Stimulated activated memory B cell treated with anti-CD40 and anti-IgM and Interleukin-4, amounts not matched to agents 10 μg/mL and 1 μg/mL and 100 μg/mL, for 72 hours (primary cell): ENCODE measurements around the gene AJAP1.

Experiments used
- ATAC-seq: fragments of 150-1000 bp; cut with Tn5 transposase; 2 replicates; pipeline ENCODE4 v1.10.0; 2021
- H3K27ac Mint-ChIP-seq: one replicate; pipeline ENCODE4 v1.8.0; 2022; ENCODE audit warnings: mild to moderate bottlenecking, mixed read lengths
- H3K27me3 Mint-ChIP-seq: one replicate; pipeline ENCODE4 v1.8.0; 2022; ENCODE audit warnings: mixed read lengths
- H3K36me3 Mint-ChIP-seq: one replicate; pipeline ENCODE4 v1.8.0; 2022; ENCODE audit warnings: mixed read lengths
- H3K4me1 Mint-ChIP-seq: one replicate; pipeline ENCODE4 v1.8.0; 2022; ENCODE audit warnings: mixed read lengths
- H3K4me3 Mint-ChIP-seq: one replicate; pipeline ENCODE4 v1.8.0; 2022; ENCODE audit warnings: mild to moderate bottlenecking, moderate library complexity, mixed read lengths
- H3K9me3 Mint-ChIP-seq: one replicate; pipeline ENCODE4 v1.8.0; 2022; ENCODE audit warnings: mixed read lengths

AJAP1 gene

GRCh38 chr1:4624801-4625200 lies 29.6 kb upstream of the AJAP1 start:
- H3K27ac Mint-ChIP-seq = no peak overlapping the region
- H3K27me3 Mint-ChIP-seq = peaks cover 10% of the 10 kb centered on the region
- H3K4me3 Mint-ChIP-seq = no peak overlapping the region
- no peaks in the 10 kb centered on the region for H3K9me3 Mint-ChIP-seq
- H3K4me1 Mint-ChIP-seq = no peaks in the 10 kb centered on the region
- H3K36me3 Mint-ChIP-seq = no peaks in the 10 kb centered on the region
- no peak for ATAC-seq

DNA sequence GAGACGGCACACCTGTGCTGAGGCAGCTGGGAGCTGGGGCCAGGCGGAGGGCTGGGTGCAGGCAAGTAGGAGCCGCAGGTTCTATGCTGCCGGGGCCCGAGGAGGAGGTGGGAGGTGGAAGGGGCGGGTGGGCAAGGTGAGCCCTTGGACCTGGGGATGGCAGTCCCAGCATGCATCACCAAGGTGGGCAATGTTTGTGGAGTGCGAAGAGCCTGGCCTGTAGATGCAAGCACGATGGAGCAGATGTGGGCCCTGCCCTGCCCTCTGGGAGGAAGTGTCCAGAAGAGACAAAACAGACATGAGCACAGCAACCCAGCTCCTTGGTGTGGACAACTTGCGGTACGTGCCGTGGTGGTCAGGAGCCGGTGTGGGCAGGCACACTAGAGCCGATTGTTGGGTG lies 28.3 kb upstream of the AJAP1 start:
- Mint-ChIP-seq H3K27ac (no peak overlapping the region), H3K4me1 (no peaks in the 10 kb centered on the region), H3K36me3 (no peaks in the 10 kb centered on the region), H3K9me3 (no peaks in the 10 kb centered on the region), H3K4me3 (no peak overlapping the region), H3K27me3 (peaks cover 10% of the 10 kb centered on the region)
- no peak for ATAC-seq

GRCh38 chr1:4626560-4627319 lies 27.7 kb upstream of the AJAP1 start:
- Mint-ChIP-seq H3K4me1 (no peaks in the 10 kb centered on the region), H3K36me3 (no peaks in the 10 kb centered on the region), H3K27me3 (peaks cover 13% of the 10 kb centered on the region), H3K9me3 (no peaks in the 10 kb centered on the region), H3K4me3 (no peak overlapping the region), H3K27ac (no peak overlapping the region)
- ATAC-seq = no peak

- ATAC-seq = no peak
- no peak overlapping the region for H3K27ac Mint-ChIP-seq
- no peaks in the 10 kb centered on the region for H3K9me3 Mint-ChIP-seq
- H3K4me3 Mint-ChIP-seq = no peak overlapping the region
- H3K27me3 Mint-ChIP-seq = peaks cover 19% of the 10 kb centered on the region
- H3K36me3 Mint-ChIP-seq = no peaks in the 10 kb centered on the region
- H3K4me1 Mint-ChIP-seq = no peaks in the 10 kb centered on the region
Measured at GRCh38 chr1:4627353-4627752, 27.1 kb upstream of the AJAP1 start.

- H3K36me3 Mint-ChIP-seq = no peaks in the 10 kb centered on the region
- no peak overlapping the region for H3K4me3 Mint-ChIP-seq
- H3K27me3 Mint-ChIP-seq = peaks cover 20% of the 10 kb centered on the region
- H3K4me1 Mint-ChIP-seq = no peaks in the 10 kb centered on the region
- no peak overlapping the region for H3K27ac Mint-ChIP-seq
- no peak for ATAC-seq
- H3K9me3 Mint-ChIP-seq = no peaks in the 10 kb centered on the region
Measured at GRCh38 chr1:4628992-4629391, 25.4 kb upstream of the AJAP1 start.

DNA sequence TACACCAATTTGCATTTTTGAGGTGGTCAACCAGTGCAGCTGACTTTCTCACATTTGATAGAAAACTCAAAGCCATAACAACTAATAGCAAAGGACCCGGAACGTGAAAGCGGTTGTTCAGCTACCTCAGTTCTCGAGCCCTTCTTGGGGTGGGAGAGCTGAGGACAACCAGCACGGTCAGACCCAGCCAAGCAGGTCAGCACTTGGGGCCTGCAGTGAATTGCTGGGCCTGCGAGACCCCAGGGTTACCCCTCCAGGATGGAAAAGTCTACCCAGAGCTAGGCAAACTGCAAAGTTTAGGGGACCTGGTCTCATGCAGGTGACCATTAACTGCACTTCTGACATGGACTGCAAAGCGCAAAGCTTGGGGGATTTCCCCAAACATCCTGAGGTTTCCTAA lies 23.8 kb upstream of the AJAP1 start:
- no peaks in the 10 kb centered on the region for H3K9me3 Mint-ChIP-seq
- no peak overlapping the region for H3K4me3 Mint-ChIP-seq
- H3K4me1 Mint-ChIP-seq = no peaks in the 10 kb centered on the region
- no peak overlapping the region for H3K27ac Mint-ChIP-seq
- H3K36me3 Mint-ChIP-seq = no peaks in the 10 kb centered on the region
- no peak for ATAC-seq
- H3K27me3 Mint-ChIP-seq = peaks cover 20% of the 10 kb centered on the region

GRCh38 chr1:4631321-4631720 lies 23.1 kb upstream of the AJAP1 start:
- ATAC-seq = no peak
- no peaks in the 10 kb centered on the region for H3K36me3 Mint-ChIP-seq
- H3K4me3 Mint-ChIP-seq = no peak overlapping the region
- no peak overlapping the region for H3K27ac Mint-ChIP-seq
- H3K27me3 Mint-ChIP-seq = peaks cover 25% of the 10 kb centered on the region
- no peaks in the 10 kb centered on the region for H3K9me3 Mint-ChIP-seq
- H3K4me1 Mint-ChIP-seq = no peaks in the 10 kb centered on the region

- Mint-ChIP-seq H3K4me1 (peaks cover 4% of the 10 kb centered on the region), H3K27ac (no peak overlapping the region), H3K27me3 (peaks cover 31% of the 10 kb centered on the region), H3K4me3 (no peak overlapping the region), H3K36me3 (no peaks in the 10 kb centered on the region), H3K9me3 (no peaks in the 10 kb centered on the region)
- no peak for ATAC-seq
Measured at GRCh38 chr1:4633346-4633745, 21.1 kb upstream of the AJAP1 start.

DNA sequence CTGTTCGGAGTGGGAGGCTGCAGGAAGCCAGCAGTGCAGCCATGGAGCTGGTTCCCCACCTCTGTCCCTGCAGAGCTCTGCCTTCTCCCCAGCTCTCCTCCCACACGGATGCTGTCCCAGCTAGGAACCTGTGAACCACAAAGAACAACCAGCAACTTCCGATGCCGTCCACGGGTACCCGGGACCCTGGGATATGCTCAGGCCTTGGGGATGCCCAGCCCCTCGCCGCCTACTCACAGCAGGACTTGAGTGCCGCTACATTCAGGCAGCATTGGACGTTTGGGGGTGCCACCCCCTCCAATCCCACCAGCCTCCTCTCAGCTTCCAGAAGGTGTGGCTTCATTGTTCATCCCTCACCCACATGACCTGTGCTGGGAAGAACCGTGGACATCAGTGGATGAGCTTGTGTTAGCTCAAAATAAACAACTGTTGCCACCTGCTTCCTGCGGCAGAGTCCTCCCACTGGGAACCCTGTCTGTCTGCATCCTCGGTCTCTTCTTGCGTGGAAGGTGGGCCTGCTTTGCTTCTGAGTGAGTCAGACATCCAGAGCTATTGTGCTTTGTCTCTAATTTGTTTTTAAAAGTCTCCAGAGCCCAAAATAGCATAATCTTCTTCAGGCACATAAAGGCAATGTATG lies 20.1 kb upstream of the AJAP1 start:
- Mint-ChIP-seq H3K9me3 (no peaks in the 10 kb centered on the region), H3K4me1 (peaks cover 7% of the 10 kb centered on the region), H3K27ac (no peak overlapping the region), H3K27me3 (peaks cover 26% of the 10 kb centered on the region), H3K4me3 (no peak overlapping the region), H3K36me3 (no peaks in the 10 kb centered on the region)
- no peak for ATAC-seq

- no peaks in the 10 kb centered on the region for H3K9me3 Mint-ChIP-seq
- H3K27me3 Mint-ChIP-seq = peaks cover 29% of the 10 kb centered on the region
- peaks cover 7% of the 10 kb centered on the region for H3K4me1 Mint-ChIP-seq
- no peak for ATAC-seq
- H3K36me3 Mint-ChIP-seq = no peaks in the 10 kb centered on the region
- no peak overlapping the region for H3K4me3 Mint-ChIP-seq
- H3K27ac Mint-ChIP-seq = no peak overlapping the region
Measured at GRCh38 chr1:4634793-4635406, 19.5 kb upstream of the AJAP1 start.

- Mint-ChIP-seq H3K9me3 (no peaks in the 10 kb centered on the region), H3K36me3 (no peaks in the 10 kb centered on the region), H3K27ac (no peak overlapping the region), H3K4me3 (no peak overlapping the region), H3K27me3 (peaks cover 38% of the 10 kb centered on the region), H3K4me1 (peaks cover 7% of the 10 kb centered on the region)
- ATAC-seq = no peak
Measured at GRCh38 chr1:4636186-4636585, 18.2 kb upstream of the AJAP1 start.

DNA sequence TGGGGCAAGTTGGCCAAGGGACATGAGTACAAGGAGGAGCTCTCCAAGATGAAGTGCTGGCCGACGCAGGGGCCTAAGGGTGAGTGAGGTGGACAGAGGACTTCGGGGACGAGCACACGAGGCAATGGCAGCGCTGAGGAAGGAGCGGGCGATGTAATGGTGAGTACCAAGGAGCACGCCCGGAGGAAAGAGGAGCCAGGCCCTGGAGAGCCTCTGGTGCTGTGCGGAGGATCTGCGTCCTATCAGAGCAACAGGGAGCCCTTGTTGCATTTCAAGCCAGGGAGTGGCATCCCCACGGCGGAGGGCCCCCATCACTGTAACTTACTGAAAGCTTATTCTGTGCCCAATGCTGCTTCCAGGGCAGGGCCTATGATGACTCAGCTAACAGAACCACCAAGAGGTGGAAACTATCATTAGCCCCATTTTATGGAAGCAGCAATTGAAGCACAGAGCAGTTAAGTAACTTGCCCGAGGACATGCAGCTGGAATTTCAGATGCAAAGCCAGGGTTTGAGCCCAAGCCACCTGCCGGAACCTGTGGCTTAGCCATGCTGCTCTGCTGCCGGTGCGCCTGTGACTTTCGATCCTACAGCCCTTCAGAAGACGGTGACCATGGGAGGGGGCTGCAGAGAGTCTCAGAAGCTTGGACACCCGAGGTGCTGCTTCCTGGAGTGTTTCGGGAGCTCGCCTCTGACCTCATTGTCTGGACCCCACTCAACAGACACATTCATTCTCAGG lies 17.6 kb upstream of the AJAP1 start:
- Mint-ChIP-seq H3K27me3 (peaks cover 35% of the 10 kb centered on the region), H3K27ac (no peak overlapping the region)
- ATAC-seq = no peak

GRCh38 chr1:4637616-4638344 lies 16.6 kb upstream of the AJAP1 start:
- Mint-ChIP-seq H3K4me1 (peaks cover 7% of the 10 kb centered on the region), H3K27me3 (peaks cover 37% of the 10 kb centered on the region), H3K4me3 (no peak overlapping the region), H3K36me3 (no peaks in the 10 kb centered on the region), H3K27ac (no peak overlapping the region), H3K9me3 (no peaks in the 10 kb centered on the region)
- ATAC-seq = no peak

More for the DNA sequence above, 17.6 kb upstream of the AJAP1 start:
- Mint-ChIP-seq H3K9me3 (no peaks in the 10 kb centered on the region), H3K4me3 (no peak overlapping the region), H3K4me1 (peaks cover 7% of the 10 kb centered on the region), H3K36me3 (no peaks in the 10 kb centered on the region)

GRCh38 chr1:4638345-4638729 lies 16.1 kb upstream of the AJAP1 start:
- Mint-ChIP-seq H3K27me3 (peaks cover 43% of the 10 kb centered on the region), H3K36me3 (no peaks in the 10 kb centered on the region), H3K4me3 (no peak overlapping the region), H3K27ac (no peak overlapping the region), H3K4me1 (peaks cover 7% of the 10 kb centered on the region), H3K9me3 (no peaks in the 10 kb centered on the region)
- no peak for ATAC-seq

DNA sequence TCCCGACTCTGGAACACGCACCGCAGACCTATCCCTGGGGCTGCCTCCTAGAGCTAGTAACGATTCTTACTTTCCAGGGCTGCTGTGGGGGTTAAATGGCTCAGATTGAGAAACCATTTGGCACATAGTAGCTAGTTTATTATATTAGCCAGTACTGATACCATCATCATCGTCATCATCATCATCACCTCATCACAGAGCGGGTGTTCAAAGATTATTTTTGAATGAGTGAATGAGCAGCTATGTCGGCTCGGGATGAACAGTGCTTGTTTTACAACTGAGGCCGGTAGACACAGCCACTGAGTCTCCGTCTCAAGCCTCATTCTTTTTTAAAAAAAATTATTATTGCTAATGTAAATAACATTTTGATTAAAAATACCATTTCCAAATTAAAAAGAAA lies 13.5 kb upstream of the AJAP1 start:
- Mint-ChIP-seq H3K4me1 (peaks cover 7% of the 10 kb centered on the region), H3K9me3 (no peaks in the 10 kb centered on the region), H3K36me3 (no peaks in the 10 kb centered on the region), H3K27ac (no peak overlapping the region), H3K4me3 (no peak overlapping the region), H3K27me3 (peaks cover 44% of the 10 kb centered on the region)
- no peak for ATAC-seq
